A549 treated with CORT108297 at 1 μM for 4 hours (cell line): ENCODE results near the gene SCGB1D4. TPM values are rescaled to one million over a fixed set of nuclear protein-coding genes. Genes with fewer than 3 reads are reported as not detected.

ENCODE experiments used
- total RNA-seq: library from RNA; stranded (reverse); fragments of 200-300 nt; extraction: Qiagen RNA extraction; gene quantifications from 5 replicates; pipeline ENCODE4 v1.2.3, GENCODE V29; 2022

Gene SCGB1D4
- not detected in 5 replicates for total RNA-seq

GRCh38 chr11:62298975-62299374, at the start of gene SCGB1D4:
Gene SCGB1D4, minus strand, starts transcription at chr11:62299075. Its CDS starts 65 bp downstream, at chr11:62299010.

GRCh38 chr11:62337303-62338181, 38.7 kb upstream of the SCGB1D4 start, which contains the start of gene ASRGL1:
Gene ASRGL1, plus strand, starts transcription at chr11:62337448. Its CDS starts 530 bp downstream, at chr11:62337978.

GRCh38 chr11:62269654-62270278, 29.1 kb downstream of the SCGB1D4 start, which contains the start of gene SCGB2A2:
Gene SCGB2A2, plus strand, starts transcription at chr11:62270158. Its CDS starts 59 bp downstream, at chr11:62270217.

Other genes with a start within 250 kb of the SCGB1D4 start
- 47.3 to 59.1 TPM (median 54.2 TPM) in 5 replicates for gene INCENP, start 175.1 kb downstream of the SCGB1D4 start, total RNA-seq
- not detected in 5 replicates for gene SCGB1D1, start 108.9 kb downstream of the SCGB1D4 start, total RNA-seq
- not detected in 5 replicates for gene SCGB2A1, start 90.4 kb downstream of the SCGB1D4 start, total RNA-seq
- gene SCGB1D2, start 56.8 kb downstream of the SCGB1D4 start, total RNA-seq = 0.30 TPM in 1 of 5 replicates, not detected in the others
- not detected in 5 replicates for gene SCGB2A2, start 28.9 kb downstream of the SCGB1D4 start, total RNA-seq
- 10.1 to 13.9 TPM (median 13.0 TPM) in 5 replicates for gene ASRGL1, start 38.4 kb upstream of the SCGB1D4 start, total RNA-seq
- gene SCGB1A1, start 120.0 kb upstream of the SCGB1D4 start, total RNA-seq = 0.23 to 0.45 TPM in 2 of 5 replicates, not detected in the others
- 188 to 239 TPM (median 218 TPM) in 5 replicates for gene AHNAK, start 247.7 kb upstream of the SCGB1D4 start, total RNA-seq